ENCODE results near the gene SPOCK3. TPM values are rescaled to one million over a fixed set of nuclear protein-coding genes. Genes with fewer than 3 reads are reported as not detected.

SPOCK3 gene
- total RNA-seq, 2 donors from 2014 or later: 21.1 to 22.5 TPM

DNA sequence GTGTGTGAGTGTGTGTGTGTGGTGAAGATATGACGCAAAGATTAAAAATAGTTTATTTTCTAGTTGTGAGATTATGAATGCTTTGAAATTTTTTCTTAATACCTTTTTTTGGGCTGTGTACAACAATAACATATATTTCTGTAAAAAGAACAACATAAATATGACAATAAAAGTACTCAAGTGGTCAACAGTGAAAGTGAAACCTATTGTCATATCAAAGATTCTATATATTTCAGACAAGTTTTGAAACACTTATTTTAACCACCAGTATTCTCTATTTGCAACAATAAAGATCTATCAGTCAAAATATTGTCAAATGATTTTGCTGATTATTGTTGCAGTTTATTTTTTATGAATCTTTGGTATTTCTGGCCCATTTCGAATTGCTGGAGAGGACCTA, 98.0 kb downstream of the SPOCK3 start:
- TF ChIP-seq, protein P1, sequence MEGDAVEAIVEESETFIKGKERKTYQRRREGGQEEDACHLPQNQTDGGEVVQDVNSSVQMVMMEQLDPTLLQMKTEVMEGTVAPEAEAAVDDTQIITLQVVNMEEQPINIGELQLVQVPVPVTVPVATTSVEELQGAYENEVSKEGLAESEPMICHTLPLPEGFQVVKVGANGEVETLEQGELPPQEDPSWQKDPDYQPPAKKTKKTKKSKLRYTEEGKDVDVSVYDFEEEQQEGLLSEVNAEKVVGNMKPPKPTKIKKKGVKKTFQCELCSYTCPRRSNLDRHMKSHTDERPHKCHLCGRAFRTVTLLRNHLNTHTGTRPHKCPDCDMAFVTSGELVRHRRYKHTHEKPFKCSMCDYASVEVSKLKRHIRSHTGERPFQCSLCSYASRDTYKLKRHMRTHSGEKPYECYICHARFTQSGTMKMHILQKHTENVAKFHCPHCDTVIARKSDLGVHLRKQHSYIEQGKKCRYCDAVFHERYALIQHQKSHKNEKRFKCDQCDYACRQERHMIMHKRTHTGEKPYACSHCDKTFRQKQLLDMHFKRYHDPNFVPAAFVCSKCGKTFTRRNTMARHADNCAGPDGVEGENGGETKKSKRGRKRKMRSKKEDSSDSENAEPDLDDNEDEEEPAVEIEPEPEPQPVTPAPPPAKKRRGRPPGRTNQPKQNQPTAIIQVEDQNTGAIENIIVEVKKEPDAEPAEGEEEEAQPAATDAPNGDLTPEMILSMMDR (conservative IDR thresholded peaks at IDR 0.05): no peak

DNA sequence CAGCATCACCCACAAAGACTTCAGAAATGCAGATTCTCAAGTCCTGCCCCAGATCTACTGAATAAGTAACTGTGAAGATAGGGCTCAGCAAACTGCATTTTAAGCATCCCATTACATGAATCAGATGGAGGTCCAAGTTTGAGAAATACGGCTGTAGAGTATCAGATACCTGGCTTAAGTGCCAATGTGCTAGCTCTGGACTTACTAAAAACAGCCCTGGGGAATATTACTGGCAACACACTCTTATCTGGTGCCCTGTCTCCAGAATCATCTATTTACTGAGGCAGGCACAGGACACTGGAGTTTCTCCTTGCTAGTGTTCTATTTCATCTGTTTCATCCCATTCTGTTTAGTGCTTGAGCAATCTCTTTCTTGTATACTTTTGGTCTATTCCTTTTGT, 105.1 kb downstream of the SPOCK3 start:
- H3K9me3 Mint-ChIP-seq: no peaks in the 10 kb centered on the region
- Histone ChIP-seq H3K27ac (ENCODE audit: low read depth, low read length) (no peak overlapping the region), H3K36me3 (ENCODE audit: control insufficient read depth, insufficient read depth, low read length) (no peaks in the 10 kb centered on the region), H3K27me3 (ENCODE audit: control insufficient read depth, insufficient read depth, low read length, poor library complexity, severe bottlenecking) (no peaks in the 10 kb centered on the region), H3K9ac (ENCODE audit: extremely low read depth, low read length, poor library complexity, severe bottlenecking) (no peak overlapping the region), H3K4me1 (ENCODE audit: control insufficient read depth, insufficient read depth, low read length) (no peaks in the 10 kb centered on the region), H3K9me3 (ENCODE audit: control insufficient read depth, low read length) (no peaks in the 10 kb centered on the region), H3K4me3 (ENCODE audit: low read length) (no peak overlapping the region)
- no peak overlapping the region for H3K4me3 Mint-ChIP-seq
- no peaks in the 10 kb centered on the region for H3K36me3 Mint-ChIP-seq (ENCODE audit: low read depth)
- H3K4me1 Mint-ChIP-seq: no peaks in the 10 kb centered on the region
- H3K27ac Mint-ChIP-seq: no peak overlapping the region
- no peaks in the 10 kb centered on the region for H3K27me3 Mint-ChIP-seq (ENCODE audit: insufficient read depth)
- WGBS, 2 experiments (ENCODE audit: insufficient coverage in 1 of 2, insufficient read length in 1 of 2): 91 to 100% methylated on average over 1 of the region's 1 CpG
- DNase-seq: no peak
- TF ChIP-seq, protein P1 (conservative IDR thresholded peaks at IDR 0.05): no peak

More for the DNA sequence above, 98.0 kb downstream of the SPOCK3 start:
- H3K4me3 ChIP-seq (ENCODE audit: low read length): no peak overlapping the region
- H3K27me3 ChIP-seq (ENCODE audit: control insufficient read depth, insufficient read depth, low read length, poor library complexity, severe bottlenecking): no peaks in the 10 kb centered on the region
- no peak overlapping the region for H3K9ac ChIP-seq (ENCODE audit: extremely low read depth, low read length, poor library complexity, severe bottlenecking)
- WGBS, 2 experiments (ENCODE audit: insufficient coverage in 1 of 2, insufficient read length in 1 of 2): 100% methylated on average over 2 of the region's 2 CpGs; no CpG with 5 or more reads in 1 of the 2 experiments
- Mint-ChIP-seq H3K36me3 (ENCODE audit: low read depth) (no peaks in the 10 kb centered on the region), H3K4me1 (peaks cover 12% of the 10 kb centered on the region), H3K4me3 (no peak overlapping the region), H3K27me3 (ENCODE audit: insufficient read depth) (no peaks in the 10 kb centered on the region), H3K27ac (no peak overlapping the region), H3K9me3 (no peaks in the 10 kb centered on the region)
- H3K9me3 ChIP-seq (ENCODE audit: control insufficient read depth, low read length): no peaks in the 10 kb centered on the region
- no peaks in the 10 kb centered on the region for H3K36me3 ChIP-seq (ENCODE audit: control insufficient read depth, insufficient read depth, low read length)
- H3K4me1 ChIP-seq (ENCODE audit: control insufficient read depth, insufficient read depth, low read length): no peaks in the 10 kb centered on the region
- no peak for DNase-seq
- no peak overlapping the region for H3K27ac ChIP-seq (ENCODE audit: low read depth, low read length)

DNA sequence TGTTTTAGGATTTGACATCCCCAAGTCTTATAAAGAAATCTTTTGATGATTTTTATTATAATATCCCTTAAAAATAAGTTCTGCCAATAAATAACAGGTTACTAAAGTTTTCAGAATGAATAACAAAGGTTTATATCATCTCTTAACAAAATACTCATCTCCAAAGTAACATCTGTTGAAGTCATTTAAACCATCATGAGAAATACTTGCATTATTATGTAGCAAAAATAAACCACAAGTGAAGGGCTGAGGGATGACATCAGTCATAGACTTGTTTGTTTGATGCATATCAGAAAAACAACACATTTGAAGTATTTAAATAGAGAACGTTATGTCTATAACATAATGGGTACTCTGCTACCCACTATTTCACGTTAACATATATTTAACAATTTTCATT, 114.9 kb downstream of the SPOCK3 start:
- Mint-ChIP-seq H3K9me3 (no peaks in the 10 kb centered on the region), H3K4me1 (peaks cover 9% of the 10 kb centered on the region), H3K36me3 (ENCODE audit: low read depth) (no peaks in the 10 kb centered on the region), H3K27me3 (ENCODE audit: insufficient read depth) (no peaks in the 10 kb centered on the region), H3K27ac (no peak overlapping the region), H3K4me3 (no peak overlapping the region)
- no peak overlapping the region for H3K4me3 ChIP-seq (ENCODE audit: low read length)
- no peak for DNase-seq
- H3K27ac ChIP-seq (ENCODE audit: low read depth, low read length): no peak overlapping the region
- no peaks in the 10 kb centered on the region for H3K9me3 ChIP-seq (ENCODE audit: control insufficient read depth, low read length)
- TF ChIP-seq, protein P1 (conservative IDR thresholded peaks at IDR 0.05): no peak
- H3K9ac ChIP-seq (ENCODE audit: extremely low read depth, low read length, poor library complexity, severe bottlenecking): no peak overlapping the region
- no peaks in the 10 kb centered on the region for H3K27me3 ChIP-seq (ENCODE audit: control insufficient read depth, insufficient read depth, low read length, poor library complexity, severe bottlenecking)
- H3K36me3 ChIP-seq (ENCODE audit: control insufficient read depth, insufficient read depth, low read length): no peaks in the 10 kb centered on the region
- no peaks in the 10 kb centered on the region for H3K4me1 ChIP-seq (ENCODE audit: control insufficient read depth, insufficient read depth, low read length)
- WGBS, 2 experiments (ENCODE audit: insufficient coverage in 1 of 2, insufficient read length in 1 of 2): 100% methylated on average over 1 of the region's 2 CpGs; no CpG with 5 or more reads in 1 of the 2 experiments
